GM13977 (cell line): Measurements from ENCODE around the gene NUP62.
A peak's percentile ranks its signal among the peaks of the same experiment; 100 is the strongest.

ENCODE experiments used
- DNase-seq: peaks from one replicate; pipeline ENCODE4 v3.0.0; 2012; ENCODE audit warnings: low spot score
- CTCF ChIP-seq: IDR thresholded peaks from 2 replicates; pipeline ENCODE4 v1.5.1; 2012; ENCODE audit warnings: mild to moderate bottlenecking, control low read depth; ENCODE audit not compliant: insufficient read depth; ENCODE audit errors: extremely low read depth, missing control alignments
- in situ Hi-C: fragments of 300-500 bp; cut with MboI; formaldehyde crosslinking; loops from one replicate; pipeline ENCODE4 v1.12.0; 2022; ENCODE audit warnings: low sequenced_read_pairs, low pct_unique_long_range_greater_than_20kb, mixed read lengths, inconsistent platforms; ENCODE audit not compliant: unreplicated experiment

Gene NUP62

GRCh38 chr19:49881186-49881585 lies 48.1 kb downstream of the NUP62 start:
- no peak for DNase-seq
- no peak for TF ChIP-seq CTCF
- in situ Hi-C loops = no loop called here

- TF ChIP-seq CTCF = no peak
- no peak for DNase-seq
- in situ Hi-C loops = no loop called here
Measured at GRCh38 chr19:49880162-49880869, 49.0 kb downstream of the NUP62 start.

- no peak for DNase-seq
- in situ Hi-C loops = no loop called here
- TF ChIP-seq CTCF = no peak
Measured at GRCh38 chr19:49879243-49879963, 49.9 kb downstream of the NUP62 start.

GRCh38 chr19:49878744-49879070 lies 50.6 kb downstream of the NUP62 start:
- in situ Hi-C loops = no loop called here

GRCh38 chr19:49877879-49878743 lies 51.2 kb downstream of the NUP62 start:
- no peak for TF ChIP-seq CTCF
- in situ Hi-C loops = no loop called here
- DNase-seq = peak; percentile 98

More at GRCh38 chr19:49878744-49879070, 50.6 kb downstream of the NUP62 start:
- no peak for DNase-seq
- TF ChIP-seq CTCF = no peak

GRCh38 chr19:49877020-49877878 lies 52.1 kb downstream of the NUP62 start, which contains the start of the genes AKT1S1 and TBC1D17:
Gene AKT1S1, minus strand, starts transcription at chr19:49877355. Its CDS starts 4,060 bp downstream, at chr19:49873295.
Gene TBC1D17, plus strand, starts transcription at chr19:49877702. Its CDS starts 22 bp downstream, at chr19:49877724.
- DNase-seq = peak; percentile 97
- in situ Hi-C loops = no loop called here

More at GRCh38 chr19:49877020-49877878, 52.1 kb downstream of the NUP62 start, which contains the start of the genes AKT1S1 and TBC1D17:
- no peak for TF ChIP-seq CTCF
